HG02938 (cell line): ENCODE measurements around the gene PEX1.
"Not testable (repeated sequence)": the region's sequence is repeated elsewhere in the genome, so short reads cannot be mapped to it uniquely, and the experiment has no call there.

Experiments
- ATAC-seq: cut with Tn5 transposase; IDR thresholded peaks from one replicate; pipeline ENCODE4 v1.9.1; 2021; ENCODE audit warnings: mild to moderate bottlenecking, moderate library complexity; ENCODE audit not compliant: unreplicated experiment

Gene PEX1

DNA sequence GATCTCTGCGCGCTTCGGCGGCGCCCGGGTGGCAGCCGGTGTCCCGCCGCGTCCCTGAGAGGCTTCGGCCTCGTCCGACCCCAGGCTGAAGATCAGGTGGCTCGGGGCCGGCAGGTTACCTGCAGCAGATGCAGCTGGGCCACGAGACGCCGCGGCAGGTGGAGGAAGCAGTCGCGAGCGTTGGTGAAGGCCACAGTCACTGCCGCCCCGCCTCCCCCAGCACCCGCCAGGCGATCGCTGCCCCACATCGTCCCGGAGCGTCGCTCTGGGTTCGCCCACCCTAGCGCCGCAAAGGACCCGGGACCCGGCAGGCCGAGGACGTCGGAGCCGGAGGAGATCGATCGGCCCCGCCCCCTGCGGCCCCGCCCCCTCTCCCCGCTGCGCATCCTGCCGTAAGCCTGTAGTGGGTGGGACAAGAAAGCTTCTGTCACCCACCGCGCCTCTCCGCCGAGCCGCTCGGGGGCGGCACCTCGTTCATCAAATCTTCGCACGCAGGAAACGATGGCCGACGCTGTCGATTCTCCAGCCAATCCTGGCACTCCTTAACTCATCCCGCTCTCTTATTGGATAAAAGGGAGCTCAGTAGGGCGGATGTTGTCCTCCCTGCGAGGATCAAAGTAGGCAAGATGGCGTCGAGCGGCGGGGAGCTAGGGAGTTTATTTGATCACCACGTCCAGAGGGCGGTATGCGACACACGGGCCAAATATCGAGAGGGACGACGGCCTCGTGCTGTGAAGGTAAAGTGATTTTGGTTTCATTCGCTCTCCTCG, at the start of gene PEX1, which contains the start of gene RBM48:
TSS of gene PEX1 (minus strand) at position 333 of the 770 bp plus-strand sequence. CDS start at position 248, 85 bp downstream.
TSS of gene RBM48 (plus strand) at position 608 of the 770 bp plus-strand sequence. CDS start at position 627, 19 bp downstream.
- peak; percentile 92 for ATAC-seq

DNA sequence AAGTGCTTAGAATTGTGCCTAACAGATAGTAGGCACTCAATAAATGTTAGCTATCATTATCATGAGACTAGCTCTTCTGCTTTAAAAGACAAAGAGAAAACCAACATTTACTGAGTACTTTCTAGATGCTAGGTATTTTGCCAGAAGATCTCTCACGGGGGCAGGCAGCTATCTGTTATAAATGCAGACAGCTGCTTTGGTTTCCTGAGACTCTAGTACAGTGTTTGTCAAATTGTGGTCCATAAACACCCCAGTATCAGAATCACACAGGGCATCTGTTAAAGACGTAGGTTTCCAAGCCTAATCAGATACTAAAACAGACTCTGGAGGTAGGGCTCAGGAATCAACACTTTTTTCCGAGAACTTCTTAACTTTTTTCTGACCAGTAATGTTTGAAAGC, 48.0 kb upstream of the PEX1 start:
- ATAC-seq: no peak

DNA sequence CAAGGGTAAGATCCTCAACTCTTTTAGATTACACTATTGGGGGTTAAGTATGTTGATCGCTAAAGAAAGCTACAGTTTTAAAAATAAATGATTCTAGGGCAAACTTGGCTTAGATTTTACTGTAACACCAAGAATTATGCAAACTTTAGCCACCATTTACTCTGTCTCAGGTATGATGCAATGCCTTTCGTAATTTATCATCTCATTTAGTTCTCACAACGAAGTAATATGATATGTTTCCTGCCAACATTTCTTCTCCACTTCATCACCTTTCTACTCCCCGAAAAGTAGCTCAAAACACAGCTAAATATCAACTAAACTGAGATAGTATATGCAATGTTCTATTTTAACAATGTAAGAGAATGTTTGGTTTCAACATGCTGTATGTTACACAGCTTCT, 40.8 kb upstream of the PEX1 start:
- no peak for ATAC-seq

DNA sequence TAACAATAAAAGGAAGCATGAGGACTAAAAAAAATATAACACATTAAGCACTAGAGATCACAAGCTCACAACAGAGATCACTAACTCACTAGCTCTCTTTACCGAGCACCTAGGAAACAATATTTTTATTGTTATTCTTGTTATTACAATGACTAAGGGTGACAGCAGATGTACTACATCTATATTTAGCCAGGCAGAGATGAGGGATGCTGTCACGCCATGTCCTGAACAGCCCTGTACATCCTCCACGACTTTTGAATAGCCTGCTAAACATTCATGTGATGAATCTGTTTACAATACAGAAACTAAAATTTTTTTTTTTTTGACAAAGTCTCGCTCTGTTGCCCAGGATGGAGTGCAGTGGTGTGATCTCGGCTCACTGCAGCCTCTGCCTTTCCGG, 39.1 kb upstream of the PEX1 start:
- ATAC-seq: no peak

DNA sequence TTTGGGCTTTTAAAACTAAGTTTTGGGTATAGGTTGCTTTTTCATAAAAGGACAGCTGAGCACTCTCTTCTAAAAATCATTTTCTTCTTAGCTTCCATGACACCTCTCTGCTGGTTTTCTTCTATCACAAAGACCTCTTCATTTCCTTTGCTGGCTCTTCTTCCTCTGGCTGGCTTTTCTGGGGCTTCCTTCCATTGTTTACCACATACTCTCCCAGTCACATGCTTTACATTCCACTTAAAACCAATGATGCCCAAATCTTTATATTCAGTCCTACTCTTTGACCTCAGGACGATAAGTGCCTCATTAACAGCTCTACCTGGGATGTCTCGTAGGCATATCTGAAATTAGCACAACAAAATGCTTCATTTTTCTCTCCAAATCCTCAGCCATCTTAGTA, 35.0 kb upstream of the PEX1 start:
- no peak for ATAC-seq

DNA sequence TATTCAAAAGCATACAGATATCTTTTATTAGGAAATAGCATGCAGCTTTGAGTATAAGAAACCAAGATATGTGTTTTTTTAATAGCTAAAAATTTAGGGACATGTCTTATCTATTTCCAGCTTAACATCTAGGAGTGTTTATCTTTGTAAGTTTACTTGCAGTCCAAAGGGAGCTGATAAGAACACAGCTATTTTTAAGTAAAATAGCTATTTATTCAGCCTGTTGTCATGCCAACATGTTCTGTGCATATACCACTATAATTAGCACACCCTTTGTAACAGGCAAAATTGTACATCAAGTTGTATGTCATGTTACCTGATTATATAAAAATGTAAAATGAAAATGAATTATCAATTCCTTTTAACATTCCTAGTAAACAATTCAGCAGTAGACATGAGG, 32.3 kb upstream of the PEX1 start:
- ATAC-seq: no peak

DNA sequence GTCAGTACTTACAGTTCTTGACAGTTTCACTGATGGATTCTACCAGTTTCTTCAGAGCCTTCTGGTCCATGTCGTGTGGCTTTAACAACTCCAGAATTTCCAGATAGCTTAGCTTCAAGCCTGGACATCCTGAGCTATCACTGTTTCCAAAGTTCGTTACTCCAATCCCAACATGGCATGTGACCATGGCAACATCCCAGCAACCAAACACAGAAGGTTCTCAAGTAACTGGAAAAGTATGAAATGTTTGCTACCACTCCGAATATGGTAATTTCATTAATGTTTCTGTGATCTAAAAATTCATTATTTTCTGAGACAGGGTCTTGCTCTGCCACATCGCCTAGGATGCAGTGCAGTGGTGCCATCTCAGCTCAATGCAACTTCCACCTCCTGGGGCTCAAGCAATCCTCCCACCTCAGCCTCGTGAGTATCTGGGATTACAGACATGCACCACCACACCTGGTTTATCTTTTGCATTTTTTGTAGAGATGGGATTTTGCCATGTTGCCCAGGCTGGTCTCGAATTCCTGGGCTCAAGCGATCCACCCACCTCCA, 29.6 kb upstream of the PEX1 start:
- ATAC-seq: no peak

DNA sequence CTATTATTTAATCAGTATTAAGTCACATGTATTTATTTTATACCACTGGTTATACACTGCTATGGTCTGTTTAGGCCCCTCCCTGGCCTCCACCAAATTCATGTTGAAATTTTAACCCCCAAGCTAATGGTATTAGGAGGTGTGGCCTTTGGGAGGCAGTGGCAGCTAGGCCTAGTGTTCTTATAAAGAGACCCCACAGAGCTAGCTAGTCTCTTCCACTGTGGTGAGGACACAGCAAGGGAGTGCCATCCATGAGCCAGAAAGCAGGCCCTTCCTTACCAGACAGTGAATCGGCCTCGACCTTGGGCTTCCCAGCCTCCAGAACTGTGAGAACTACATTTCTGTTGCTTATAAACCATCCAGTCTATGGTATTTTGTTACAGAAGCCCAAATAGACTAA, 28.9 kb upstream of the PEX1 start:
- no peak for ATAC-seq

DNA sequence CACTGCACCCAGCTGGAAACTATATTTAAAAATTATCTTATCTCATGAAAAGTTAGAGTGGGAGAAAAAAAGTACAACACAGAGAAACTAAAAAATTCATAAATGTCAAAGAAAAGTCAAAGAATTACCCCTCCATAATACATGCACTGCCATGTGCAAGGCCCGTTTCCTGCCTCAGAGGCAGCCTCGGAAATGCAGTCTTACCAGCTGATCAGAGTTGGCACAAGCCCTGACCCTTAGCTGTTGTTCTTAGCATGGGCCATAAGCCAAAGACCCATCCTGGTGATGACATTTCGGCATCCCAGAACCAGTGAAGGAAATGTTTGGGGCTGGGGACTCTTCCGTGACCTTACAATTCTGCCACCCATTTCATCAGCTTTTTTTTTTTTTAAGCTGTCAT, 21.9 kb upstream of the PEX1 start:
- ATAC-seq: no peak

DNA sequence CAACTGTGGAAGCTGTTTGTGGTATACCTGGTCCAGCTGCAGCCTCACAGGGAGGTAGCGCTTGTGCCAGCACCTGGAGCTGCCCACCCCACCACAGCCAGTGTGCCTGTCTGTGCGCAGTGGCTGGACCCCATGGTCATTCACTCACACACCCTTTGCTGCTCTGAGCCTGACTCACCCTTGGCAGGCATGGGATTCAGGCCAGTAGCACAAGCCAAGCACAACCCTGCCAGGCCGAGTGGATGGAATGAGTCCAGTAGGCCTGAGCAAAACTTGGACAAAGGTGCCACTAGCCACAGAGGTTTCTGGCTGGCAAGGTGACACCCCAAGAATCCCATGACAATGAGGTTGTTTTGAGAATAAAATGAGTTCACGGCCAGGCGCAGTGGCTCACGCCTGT, 19.3 kb upstream of the PEX1 start:
- ATAC-seq: no peak

DNA sequence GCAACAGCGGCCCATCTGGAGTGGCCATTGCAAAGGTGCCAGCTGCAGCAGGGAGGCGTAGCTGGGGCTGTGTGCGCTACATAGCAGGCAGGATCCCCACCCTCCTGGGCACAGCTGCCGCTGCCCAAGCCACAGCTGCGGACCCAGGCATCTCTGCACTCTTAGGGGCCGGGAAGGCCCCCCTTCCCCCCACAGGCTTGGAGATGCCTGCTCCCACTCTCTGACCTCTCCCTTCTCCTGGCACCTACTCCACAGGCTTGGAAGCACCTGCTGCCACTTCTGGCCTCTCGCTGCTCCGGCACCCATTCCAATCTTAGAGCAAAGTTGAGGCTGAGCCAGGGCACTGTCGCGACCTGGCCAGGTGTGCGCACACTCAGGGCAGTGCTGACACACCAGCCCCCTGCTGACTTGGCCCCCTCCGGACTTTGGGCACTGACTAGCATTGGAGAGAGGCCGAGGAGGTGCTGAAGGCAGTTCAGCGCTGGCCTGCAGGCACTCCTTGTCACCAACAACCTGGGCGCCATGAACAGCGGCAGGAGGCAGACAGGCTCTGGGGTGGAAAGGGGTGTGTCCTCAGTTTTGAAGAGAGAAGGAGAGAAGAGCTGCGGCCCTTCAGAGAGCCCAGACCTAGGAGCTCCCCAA, 18.7 kb upstream of the PEX1 start:
- no peak for ATAC-seq

DNA sequence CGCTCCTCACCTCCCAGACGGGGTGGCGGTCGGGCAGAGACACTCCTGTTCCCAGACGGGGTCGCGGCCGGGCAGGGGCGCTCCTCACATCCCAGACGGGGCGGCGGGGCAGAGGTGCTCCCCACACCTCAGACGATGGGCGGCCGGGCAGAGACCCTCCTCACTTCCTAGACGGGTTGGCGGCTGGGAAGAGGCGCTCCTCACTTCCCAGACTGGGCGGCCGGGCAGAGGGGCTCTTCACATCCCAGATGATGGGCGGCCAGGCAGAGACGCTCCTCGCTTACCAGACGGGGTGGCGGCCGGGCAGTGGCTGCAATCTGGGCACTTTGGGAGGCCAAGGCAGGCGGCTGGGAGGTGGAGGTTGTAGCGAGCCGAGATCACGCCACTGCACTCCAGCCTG, 16.8 kb upstream of the PEX1 start:
- not testable (repeated sequence) for ATAC-seq

DNA sequence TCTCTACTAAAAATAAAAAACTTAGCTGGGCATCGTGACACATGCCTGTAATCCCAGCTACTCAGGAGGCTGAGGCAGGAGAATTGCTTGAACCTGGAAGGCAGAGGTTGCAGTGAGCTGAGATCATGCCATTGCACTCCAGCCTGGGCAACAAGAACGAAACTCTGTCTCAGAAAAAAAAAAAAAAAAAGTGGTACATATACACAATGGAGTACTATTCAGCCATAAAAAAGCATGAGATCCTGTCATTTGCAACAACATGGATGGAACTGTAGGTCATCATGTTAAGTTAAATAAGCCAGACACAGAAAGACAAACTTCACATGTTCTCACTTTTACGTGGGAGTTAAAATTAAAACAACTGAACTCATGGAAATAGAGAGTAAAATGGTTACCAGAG, 15.2 kb upstream of the PEX1 start:
- ATAC-seq: not testable (repeated sequence)

DNA sequence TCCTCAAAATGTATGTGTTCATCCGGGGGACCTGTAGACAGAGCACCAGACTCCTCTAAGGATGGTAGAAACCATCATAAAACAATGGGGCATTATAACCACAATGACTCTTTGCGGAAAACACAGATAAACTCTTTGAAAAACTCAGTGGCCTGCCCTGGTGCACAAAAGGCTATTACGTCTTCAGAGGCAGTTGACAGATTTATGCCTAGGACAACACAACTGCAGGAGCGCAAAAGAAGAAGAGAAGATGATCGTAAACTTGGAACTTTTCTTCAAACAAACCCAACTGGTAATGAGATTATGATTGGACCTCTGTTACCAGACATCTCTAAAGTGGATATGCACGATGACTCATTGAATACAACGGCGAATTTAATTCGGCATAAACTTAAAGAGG, 6.3 kb upstream of the PEX1 start:
- no peak for ATAC-seq

DNA sequence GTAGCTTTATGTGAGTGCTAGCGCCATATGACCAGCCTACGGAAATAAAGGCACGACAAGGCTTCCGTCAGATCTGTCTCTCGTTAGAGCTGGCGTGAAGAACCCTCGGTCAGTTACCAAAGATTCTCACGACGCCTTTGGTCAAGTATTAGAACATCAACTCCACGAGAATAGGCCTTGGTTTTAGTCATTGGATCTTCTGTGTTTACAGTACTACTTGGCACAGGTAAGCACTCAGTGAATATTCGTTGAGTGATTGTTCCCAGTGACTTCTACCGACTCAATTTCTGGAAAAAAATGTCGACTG, 591 bp upstream of the PEX1 start:
- no peak for ATAC-seq

DNA sequence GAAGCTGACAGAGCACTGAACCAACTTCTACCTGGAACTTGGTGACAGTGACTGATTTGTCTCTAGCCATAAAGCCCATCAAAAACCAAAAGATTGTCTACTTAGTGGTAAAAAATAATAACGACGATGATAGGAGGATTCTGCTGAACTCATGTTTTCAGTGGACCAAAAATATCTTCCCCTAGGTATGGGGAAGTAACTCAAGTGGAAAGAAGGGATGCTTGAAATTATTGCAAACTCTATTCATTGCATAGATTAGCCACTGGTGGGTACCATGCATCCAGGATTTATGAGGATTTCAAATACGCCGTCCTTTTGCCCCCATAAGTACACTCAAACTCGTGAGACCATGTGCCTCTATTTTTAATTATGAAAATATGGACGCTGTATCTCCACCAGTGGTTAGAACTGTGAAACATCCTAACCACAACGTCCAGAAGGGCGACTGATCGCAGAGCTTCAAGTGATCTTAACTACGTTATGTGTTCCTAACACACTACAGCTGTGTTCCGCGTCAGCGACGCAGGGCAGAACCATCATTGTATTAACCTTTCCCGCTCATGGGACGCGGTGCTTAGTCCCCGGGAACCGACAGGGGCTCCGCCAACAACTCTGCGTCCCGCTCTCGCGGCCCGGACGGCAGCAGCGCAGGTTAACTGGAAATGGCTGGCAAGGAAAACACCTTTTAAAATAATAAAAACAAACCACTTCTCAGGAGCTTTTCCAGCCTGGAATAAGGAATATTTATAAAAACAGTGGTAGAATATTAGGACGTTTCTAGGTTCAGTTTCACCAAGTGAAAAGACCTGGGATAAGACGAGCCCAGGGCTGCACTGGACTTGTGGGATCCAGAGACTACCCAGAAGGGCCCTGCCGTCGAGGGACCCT, 776 bp downstream of the PEX1 start:
- peak; percentile 45 for ATAC-seq

DNA sequence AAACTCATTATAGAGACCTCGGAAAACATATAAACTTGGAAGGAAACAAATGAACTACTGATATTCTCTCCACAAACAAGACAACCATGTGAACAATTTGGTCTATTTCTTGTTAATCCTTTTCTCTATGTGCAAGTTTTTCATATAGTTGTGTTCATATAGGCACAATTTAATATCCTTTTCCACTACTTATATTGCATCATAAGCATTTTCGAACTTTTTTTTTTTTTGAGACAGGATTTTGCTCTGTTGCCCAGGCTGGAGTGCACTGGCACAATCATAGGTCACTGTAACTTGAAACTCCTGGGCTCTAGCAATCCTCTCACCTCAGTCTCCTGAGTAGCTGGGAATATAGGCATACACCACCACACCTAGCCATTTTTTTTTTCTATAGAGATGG, 5.2 kb downstream of the PEX1 start:
- no peak for ATAC-seq

DNA sequence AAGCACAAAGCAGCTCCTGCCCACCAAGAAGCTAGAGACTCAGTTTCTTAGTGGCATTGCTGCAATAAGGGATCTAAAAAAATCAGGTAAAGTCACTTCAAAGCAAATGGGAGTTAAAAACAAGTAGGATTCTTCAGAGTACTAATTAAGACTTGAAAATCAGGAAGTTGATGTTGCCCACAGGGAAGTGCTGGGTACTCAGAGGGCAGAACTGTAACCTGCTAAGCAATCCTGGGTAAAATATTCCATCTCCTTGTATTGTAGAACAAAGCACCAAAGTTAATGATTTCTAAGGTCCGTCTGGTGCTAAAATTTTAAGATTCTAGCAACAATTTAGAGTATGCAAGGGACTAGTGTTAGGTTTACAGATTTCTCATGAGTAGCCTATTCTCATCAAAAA, 8.3 kb downstream of the PEX1 start:
- ATAC-seq: no peak

DNA sequence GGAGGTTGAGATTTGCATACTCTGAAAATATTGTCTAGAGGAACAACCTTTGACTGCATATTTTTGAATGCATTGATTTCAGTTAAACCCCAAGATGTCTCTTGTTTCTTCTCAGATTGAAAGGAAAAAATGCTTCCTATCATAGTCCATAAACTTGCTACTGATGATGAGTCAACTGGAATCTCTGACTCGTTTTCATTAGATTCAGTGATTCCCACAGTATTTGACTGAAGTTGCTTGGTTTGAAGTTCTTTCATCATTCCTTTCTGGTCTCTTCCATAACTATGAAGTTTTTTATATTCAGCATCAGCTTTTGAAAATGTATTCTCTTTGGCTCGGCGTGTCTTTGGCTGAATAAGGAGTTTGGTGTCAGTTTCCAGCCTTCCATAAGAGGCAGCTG, 10.7 kb downstream of the PEX1 start:
- no peak for ATAC-seq

DNA sequence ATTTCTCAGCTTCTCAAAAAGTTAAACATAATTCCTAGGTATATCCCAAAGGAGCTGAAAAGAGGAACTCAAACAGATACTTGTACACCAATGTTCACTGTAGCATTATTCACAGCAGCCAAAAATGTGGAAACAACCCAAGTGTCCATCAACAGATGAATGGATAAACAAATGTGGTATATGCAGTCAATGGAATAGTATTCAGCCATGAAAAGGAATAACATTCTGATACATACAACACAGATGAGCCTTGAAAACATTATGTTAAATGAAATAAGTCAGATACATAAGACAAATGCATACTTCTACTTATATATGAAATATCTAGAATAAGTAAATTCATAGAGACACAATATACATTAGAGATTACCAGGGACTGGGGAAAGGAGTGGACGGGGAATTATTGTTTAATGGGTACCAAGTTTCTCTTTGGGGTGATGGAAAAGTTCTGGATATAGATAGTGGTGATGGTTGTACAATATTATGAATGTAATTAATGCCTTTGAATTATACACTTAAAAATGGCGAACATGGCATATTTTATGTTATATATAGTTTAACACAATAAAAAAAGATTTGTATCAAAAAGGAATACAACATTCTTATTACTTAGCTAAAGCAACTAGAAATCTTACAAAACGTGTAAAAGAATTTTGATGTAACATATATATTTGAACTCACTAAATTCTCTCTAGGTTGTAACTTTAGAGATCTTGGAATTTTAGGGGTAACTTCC, 15.0 kb downstream of the PEX1 start:
- no peak for ATAC-seq

DNA sequence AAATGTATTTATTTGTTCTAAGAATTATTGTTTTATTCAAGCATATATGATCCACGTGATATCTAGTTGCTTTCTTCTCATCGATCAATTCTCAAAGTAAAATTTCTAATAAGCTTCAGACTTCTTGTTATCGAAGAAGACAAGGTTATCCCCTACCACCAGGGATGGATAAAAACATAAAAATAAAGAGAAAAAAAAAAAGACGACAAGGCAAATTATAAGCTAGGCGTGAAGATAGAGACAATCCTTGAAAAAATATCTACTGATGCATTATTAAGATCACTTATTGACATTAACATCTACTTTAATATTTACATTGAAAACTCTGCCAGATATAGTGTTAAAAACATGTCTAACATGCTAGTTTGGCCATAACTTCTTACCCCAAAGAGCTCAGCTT, 19.4 kb downstream of the PEX1 start:
- no peak for ATAC-seq
